ENCODE data around the gene GDNF.
"Not testable (repeated sequence)": the region's sequence is repeated elsewhere in the genome, so short reads cannot be mapped to it uniquely, and the experiment has no call there.

GDNF gene

DNA sequence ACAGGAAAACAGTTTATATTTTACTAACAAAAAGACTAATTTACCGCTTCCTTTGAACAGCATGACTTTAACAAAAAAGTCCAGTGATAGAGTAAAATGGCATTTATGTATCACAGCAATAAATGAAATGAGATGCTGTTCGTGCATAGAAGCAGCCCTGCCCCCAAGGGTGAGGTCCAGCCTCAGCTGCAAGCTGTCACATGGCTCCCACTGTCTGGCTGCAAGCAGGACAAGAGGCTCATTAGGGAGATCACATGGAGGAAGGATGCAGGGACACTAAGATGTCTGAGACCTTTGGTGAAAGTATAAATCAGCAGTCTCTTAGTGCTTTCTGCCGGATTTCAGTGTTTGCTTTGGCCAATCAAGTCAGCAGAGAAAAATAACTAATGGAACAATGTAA lies 23.0 kb downstream of the GDNF start:
- no peak for DNase-seq (ENCODE audit: low read depth in 3 of 3)

DNA sequence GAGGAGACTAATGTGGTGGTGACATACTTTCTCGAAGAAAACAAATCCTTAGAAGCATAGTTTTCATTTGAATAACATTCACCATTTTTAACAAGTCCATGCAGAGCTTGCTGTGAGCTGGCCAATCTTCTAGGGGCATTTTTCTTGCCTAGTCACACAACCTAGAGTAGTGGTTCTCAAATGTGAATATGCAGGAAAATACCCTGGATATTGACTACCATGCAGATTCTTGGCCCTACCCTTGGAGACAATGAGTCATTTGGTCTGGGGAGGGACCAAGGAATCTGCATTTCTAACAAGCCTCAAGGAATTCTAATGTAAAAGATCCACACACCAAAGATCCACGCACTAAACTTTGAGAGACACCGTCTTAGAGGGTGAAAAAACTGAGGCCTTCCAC lies 23.5 kb downstream of the GDNF start:
- no peak for DNase-seq (ENCODE audit: low read depth in 3 of 3)

DNA sequence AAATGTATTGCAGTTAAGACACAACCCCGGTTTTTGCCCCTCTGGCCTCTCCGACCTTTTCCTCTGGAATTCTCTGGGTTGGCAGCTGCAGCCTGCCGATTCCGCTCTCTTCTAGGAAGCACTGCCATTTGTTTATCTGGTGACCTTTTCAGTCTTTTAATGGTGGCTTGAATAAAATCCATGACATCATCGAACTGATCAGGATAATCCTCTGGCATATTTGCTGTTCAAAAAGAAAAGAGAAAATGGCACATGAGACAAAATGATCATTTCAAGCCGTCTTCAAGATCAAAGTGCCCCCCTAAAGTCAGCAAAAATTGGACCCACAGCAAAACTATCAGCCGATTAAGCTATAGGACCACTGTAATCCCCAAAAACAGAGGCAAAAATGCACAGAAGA lies 23.9 kb downstream of the GDNF start:
- DNase-seq (ENCODE audit: low read depth in 3 of 3): no peak

DNA sequence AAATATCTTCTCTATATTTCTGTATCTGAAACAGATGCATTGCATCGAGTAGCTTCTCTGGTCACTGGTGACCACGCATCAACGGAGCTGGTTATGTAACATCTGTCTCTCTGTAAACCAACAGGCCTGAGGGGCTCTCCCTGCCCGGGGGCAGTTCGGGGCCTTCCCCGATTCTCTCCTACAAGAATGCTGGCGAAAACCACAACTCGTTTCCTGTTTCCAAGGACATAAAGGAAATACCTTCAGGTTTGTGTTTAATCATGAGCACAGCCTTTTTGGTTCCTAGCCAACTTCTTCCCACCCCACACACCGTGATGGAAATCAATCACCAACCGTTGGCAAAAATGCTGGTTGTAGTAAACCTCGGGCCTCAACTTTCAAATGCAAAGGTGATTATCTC lies 25.1 kb downstream of the GDNF start:
- DNase-seq (ENCODE audit: low read depth in 3 of 3): no peak

DNA sequence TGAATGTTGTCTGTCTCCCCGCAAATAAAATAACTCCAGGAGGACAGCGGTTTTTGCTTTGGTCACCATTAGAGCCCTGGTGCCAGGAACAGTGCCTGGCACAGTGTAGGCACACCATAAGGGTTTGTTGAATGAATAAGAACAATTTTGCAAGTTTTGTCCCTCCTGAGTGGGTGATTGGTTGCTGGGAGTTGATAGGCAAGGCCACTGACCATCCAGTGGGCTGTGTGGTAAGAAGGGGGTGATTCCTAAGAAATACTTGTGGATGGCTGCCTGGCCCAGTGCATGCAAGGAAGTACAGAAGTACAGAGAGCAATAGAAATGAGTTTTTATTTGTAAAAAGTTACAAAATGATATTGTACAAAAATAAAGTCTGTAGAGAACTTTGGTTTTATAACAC lies 27.5 kb downstream of the GDNF start:
- no peak for DNase-seq (ENCODE audit: low read depth in 3 of 3)

DNA sequence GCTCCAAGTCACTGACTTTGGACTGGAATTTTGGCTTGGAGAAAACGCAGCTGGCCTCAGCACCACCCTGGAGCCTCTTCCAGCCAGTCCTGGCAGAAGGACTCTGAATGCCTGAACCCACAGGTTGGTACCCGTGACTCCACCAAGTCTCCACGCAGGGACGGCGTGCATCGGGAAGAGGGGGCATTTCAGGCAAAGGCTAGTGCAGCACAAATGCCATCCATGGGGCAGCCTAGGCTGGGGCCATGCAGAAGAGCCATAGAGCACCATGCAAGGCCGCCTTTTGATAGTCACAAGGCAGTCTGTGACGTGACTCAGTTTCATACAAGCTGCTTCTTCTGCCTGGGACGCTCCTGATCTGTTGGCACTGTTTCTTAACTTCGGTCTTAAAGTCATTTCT lies 28.0 kb downstream of the GDNF start:
- DNase-seq (ENCODE audit: low read depth in 3 of 3): no peak

DNA sequence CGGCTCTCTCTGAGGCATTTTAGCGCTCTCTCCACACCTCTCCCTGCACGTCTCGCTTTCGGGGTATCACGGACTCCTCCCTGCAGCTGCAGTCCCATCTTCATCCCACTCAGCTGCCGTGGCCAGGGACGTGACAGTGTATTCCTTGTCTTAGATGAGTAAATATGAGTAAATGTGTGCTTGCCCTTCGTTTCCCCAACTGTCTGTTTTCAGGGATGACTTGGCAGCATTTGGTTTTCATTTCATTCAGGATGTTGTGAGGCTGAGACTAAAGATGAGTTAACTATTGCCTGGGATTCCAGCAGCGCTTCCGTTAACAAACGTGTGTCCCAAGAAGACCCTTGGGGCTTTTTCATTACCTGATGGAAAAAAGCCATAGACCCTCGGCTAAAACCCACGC lies 29.5 kb downstream of the GDNF start:
- DNase-seq (ENCODE audit: low read depth in 3 of 3): no peak

DNA sequence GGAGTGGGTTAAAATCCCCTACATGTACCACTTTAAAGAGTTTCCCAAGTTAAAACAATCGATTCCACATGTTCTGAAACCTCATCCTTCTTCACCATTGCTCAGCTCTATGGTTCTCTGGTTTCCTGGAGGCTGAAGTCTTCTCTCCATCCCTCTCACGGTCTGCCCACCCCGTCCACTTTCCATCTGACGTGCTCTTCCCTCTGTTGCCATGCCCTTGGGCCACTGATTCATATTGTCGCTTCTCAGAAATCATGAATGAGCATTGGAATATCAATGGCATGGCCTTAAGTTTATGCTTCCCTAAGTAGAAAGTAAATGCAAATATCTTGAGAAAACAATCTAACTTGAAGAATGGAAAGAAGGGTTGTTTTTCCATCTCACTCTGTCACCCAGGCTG lies 30.9 kb downstream of the GDNF start:
- no peak for DNase-seq (ENCODE audit: low read depth in 3 of 3)

DNA sequence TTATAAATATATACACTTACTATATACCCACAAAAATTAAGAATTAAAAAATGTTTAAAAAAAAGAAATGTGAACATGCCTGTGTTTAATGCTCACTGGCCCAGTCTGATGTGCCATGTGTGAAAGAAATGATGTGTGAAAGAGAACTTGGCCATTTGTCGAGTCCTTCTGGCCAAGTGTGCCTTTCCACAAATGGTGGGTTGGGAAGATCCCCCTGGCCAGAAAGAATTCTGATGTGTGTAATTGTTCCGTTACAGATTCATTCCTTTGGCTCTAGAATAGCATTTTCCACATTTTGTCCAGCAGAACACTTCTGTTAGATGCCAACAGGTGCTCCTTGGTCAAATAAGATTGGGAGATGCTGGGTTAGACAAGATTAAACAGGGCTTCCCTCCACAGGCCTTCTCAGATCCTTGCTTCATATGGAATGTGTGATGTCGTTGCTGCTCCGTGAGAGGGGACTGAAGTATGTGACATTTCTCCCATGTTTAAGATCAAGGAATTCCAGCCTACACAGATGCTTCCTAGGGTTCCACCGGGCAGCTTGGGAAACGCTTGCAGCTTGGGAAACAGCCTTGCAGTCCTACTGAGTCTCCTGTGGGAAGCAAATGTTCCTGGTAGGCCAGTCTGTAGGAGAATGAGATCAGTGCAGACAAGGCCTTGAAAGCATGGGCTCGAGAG lies 32.1 kb downstream of the GDNF start:
- no peak for DNase-seq (ENCODE audit: low read depth in 3 of 3)

DNA sequence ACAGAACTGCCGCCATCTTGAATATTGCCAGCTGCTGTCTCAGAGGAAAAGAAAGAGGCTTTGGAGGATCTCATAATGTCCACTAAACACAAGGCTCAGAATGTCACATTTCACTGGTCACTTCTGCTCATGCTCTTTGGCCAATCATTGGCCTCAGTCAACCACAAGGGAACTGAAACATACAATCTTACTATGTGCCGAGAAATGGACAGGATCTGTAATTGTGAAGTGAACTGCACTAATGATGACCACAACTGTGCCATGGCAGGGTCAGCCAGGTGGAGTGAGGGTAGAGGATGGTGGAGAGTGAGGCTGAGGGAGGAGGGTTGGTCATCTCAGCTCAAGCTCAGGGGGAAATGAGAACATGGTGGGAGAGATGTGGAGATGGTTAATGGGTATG lies 32.8 kb downstream of the GDNF start:
- no peak for DNase-seq (ENCODE audit: low read depth in 3 of 3)

DNA sequence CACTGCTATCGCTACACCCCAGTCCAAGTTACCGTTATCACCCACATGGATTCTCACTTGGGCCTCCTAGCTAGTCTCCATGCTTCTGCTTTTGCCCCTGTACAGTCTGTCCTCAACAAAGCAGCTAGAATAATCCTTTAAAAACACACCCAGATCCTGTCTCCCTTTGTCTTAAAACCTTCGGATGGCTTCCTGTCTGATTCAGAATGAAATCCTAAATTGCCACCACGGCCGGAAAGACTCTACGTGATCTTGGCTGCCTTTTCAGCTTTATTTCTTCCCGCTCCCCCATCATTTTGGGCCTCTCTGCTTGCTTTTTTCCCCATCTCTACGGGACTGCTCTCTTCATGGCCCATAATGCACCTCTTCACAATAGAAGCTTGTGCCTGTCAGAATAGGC lies 33.4 kb downstream of the GDNF start:
- no peak for DNase-seq (ENCODE audit: low read depth in 3 of 3)

DNA sequence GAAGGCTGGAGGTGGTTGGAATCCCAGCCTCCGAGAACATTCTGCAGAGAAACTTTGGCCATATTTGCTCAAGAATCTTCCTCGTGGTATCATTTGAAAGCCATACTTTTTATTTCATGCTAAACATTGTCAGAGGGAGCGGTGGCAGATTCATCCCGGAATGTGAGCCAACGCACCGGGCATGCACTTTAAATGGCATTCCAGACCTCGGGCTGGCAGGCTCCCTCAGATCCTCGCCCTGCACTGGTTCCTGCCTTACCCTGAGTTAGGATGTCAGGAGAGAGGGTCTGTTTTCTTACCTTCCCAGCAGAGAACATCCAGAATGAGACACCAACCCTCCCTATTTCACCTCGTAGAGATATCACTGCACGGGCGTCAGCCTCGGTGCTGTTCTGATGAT lies 33.8 kb downstream of the GDNF start:
- DNase-seq (ENCODE audit: low read depth in 3 of 3): no peak

DNA sequence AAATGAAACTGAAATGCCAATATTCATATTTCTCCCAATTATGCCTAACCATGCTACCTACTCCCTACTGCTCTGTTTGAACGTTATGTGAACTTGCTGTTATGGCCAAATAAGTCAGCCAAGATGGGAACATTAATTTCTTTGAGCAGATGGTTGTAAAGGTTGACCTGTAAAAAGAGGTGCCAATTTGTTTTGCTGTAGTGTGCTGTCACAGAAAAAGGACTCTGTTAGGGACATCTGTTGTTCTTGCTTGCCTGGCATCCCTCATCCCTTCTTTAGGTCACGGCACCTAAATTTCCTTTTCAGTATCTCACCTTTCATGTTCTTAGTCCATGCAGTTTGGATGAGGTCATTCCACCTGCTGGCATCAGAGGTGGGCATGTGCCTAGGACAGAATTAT lies 35.4 kb downstream of the GDNF start:
- no peak for DNase-seq (ENCODE audit: low read depth in 3 of 3)

DNA sequence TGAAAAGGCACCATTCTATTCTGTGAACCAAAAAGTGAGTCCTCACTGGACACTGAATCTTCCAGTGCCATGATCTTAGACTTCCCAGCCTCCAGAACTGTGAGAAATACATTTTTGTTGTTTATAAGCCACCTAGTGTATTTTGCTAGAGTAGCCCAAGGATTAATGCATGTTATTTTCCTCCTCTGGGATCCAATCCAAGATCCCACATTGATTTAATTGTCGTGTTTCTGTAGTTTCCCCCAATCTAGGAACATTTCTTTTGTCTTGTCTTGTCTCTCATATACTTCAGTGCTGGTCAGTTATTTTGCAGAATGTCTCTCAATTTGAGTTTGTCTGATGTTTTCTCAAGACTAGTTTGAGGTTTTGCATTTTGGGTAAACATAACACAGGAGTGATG lies 36.4 kb downstream of the GDNF start:
- no peak for DNase-seq (ENCODE audit: low read depth in 3 of 3)

DNA sequence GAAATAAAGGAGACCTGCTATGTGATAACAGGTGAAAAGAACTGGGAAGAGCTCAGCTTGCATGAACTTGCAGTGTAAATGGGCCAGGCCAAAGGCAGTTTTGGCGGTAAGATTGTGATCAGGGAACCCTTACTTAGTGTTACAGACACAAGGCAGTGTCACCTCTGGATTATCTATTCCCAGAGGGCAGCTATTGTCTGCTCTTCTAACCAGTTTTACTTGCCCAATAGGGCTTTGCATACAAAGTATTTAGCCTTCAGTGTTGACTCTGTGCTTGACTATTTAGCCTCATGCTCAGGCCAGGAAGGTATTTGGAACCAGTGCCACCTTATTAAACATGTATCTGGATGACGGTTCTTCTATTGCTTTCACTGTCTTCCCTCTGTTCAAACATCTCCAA lies 38.3 kb downstream of the GDNF start:
- no peak for DNase-seq (ENCODE audit: low read depth in 3 of 3)

DNA sequence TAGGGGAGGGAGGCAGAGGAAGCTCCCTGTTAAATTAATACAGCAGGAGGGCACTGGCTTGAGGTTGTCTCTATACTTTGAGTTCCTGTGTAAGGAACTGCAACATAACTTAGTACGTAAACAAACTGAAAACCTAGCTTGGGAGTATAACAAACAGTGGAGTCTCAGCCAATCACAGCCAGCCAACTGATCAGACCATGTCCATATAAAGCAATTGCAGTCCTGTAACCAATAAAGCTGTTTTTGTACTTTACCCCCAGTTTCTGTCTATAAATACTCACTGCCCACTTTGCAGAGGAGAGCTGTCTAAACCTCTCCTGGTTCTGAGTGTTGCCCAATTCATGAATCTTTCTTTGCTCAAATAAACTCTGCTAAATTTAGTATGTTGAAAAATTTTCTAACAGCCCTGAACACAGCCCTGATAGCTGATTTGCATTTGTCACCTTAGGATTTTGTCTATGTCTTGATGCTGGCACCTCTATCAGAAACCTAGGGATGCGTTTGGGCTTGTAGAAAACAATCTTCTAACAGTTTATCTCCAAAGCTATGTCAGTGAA lies 39.9 kb downstream of the GDNF start:
- no peak for DNase-seq (ENCODE audit: low read depth in 3 of 3)

DNA sequence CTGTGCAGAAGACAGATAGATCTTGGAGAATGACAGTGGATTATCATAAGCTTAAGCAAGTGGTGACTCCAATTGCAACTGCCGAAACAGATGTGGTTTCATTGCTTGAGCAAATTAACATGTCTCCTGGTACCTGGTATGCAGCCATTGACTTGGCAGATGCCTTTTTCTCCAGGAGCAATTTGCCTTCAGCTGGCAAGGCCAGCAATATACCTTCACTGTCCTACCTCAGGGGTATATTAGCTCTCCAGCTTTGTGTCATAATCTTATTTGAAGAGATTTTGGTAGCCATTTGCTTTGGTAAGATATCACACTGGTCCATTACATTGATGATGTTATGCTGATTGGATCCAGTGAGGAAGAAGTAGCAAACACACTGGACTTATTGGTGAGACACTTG lies 43.4 kb downstream of the GDNF start:
- not testable (repeated sequence) for DNase-seq (ENCODE audit: low read depth in 3 of 3)

DNA sequence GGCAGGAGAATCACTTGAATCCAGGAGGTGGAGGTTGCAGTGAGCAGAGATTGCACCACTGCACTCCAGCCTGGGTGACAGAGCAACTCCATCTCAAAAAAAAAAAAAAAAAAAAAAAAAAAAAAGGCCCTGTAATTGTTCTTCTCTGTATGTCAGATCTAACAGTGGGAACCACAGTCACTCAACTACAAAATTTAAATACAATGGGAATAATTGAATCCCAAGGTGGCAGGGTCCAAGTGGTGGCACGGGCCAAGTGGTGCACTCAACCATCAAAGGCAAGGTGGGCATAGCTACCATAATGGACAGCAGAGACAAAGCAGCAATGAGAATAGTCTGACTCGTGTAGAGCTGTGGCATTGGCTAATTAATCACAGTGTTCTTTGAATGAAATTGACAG lies 44.5 kb downstream of the GDNF start:
- not testable (repeated sequence) for DNase-seq (ENCODE audit: low read depth in 3 of 3)

DNA sequence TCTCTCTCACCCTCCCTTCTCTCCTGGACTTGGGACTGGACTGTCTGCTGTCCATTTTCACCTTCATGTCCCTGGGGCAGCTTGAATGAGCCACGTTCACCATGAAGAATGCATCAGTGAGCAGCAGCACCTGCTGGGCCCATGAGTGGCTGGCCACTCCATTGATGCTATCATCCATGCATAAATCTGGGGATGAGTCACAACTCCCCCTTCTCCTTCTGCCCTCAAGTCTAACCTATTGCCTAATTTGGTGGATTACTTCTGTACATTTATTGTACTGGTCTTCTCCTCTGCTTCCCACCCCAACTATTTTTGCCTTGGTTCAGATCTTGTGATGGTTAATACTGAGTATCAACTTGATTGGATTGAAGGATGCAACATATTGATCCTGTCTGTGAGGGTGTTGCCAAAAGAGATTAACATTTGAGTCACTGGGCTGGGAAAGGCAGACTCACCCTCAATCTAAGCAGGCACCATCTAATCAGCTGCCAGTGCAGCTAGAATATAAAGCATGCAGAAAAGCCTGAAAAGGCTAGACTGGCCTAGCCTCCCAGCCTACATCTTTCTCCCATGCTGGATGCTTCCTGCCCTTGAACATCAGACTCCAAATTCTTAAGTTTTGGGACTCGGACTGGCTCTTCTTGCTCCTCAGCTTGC lies 46.7 kb downstream of the GDNF start:
- DNase-seq (ENCODE audit: low read depth in 3 of 3): no peak

DNA sequence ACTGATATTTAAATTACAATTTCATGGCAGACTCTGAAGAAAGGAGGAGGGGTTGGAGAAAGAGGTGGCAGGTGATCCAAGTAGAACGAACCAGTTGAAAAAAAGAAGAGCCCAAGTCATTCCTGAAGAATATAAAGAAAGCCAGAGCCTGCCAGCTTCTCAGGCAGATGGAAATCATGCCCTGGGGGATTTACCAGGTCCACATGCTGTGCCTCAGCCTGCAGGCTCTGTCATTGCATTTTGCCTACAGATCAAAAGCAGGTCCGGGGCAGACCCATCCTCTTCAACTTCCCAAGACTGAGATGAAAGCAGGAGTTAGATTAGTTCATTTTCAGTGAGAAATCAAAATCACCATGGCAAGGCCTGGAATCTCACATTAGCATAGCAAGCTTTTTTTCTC lies 48.5 kb downstream of the GDNF start:
- DNase-seq (ENCODE audit: low read depth in 3 of 3): no peak

DNA sequence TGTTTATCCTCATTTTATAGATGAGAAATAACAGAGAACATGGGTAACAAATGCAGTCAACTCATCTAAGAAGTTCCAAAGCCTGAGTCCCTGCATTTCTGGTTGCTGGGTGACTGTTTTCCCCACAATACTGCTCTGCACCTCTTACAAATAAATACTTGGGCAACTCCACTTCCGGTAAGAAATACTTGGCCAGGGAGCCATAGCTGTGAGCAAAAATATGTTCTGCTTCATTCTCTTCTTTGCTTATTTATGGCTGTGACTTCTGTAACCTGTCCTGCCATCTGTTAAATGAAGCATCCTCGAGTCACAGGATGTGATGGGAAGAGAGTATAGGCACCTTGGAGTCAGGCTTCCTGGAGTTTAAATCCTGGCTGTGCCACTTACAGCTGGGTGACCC lies 49.9 kb downstream of the GDNF start:
- no peak for DNase-seq (ENCODE audit: low read depth in 3 of 3)

DNA sequence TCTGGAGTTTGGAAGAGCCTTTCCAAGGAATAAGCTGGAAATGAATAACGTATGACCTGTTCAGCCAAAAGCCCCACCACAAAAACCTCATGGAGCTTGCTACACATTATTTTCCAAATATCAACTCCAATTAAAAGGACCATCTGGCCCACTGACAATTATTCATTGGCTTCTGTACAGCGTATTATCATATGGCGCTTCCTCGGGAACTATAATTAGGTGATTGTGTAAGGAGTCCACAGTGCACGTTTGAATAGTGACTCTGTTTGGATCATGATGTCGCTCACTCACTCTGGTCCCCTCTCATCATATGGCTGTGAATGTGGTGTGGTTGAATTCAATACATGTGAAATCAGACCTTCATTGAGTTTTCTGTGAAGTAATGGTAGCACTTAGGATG lies 52.1 kb downstream of the GDNF start:
- DNase-seq (ENCODE audit: low read depth in 3 of 3): no peak

DNA sequence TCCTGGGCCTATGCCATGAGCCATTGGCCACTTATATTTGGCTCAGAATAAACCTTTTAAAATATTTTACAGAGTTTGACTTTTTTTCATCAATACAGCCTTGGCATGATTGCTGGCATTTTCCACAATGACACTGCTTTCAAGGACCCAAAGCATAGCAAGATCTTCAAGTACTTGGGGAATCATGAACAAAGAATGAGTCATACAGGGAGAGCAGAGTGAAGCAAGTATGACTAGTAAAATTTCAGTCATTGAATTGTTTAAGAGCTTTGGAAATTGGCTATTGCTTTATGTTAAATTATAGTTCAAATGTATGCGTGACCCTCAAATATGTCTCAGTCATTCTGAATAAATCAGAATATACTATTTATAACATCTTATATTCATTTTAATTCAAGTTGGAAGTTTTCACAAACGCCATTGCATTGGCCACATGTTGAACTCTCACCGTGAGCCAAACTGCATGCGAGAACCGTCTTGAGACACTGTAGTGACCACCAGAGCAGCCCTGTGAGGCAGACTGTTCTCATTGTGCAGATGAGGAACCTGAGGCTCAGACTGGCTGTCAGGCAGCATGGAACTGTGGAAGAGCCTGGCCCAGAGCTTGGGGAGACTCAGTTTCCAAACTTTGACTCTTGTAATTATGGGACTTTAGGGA lies 52.9 kb downstream of the GDNF start:
- no peak for DNase-seq (ENCODE audit: low read depth in 3 of 3)

Measured in stimulated activated CD4-positive, alpha-beta T cell treated with anti-CD3 and anti-CD28 coated beads, TNF-alpha, amount 100 ng/mL, for 48 hours (primary cell).